NOMO-1 treated with dmso at 0.1 percent for 144 hours (cell line): ENCODE measurements around the gene ARHGAP15.

Experiments
- DNase-seq: peaks from one replicate; lab custom pipeline; 2025; ENCODE audit not compliant: unreplicated experiment; lab: John Stamatoyannopoulos, UW

Gene ARHGAP15

DNA sequence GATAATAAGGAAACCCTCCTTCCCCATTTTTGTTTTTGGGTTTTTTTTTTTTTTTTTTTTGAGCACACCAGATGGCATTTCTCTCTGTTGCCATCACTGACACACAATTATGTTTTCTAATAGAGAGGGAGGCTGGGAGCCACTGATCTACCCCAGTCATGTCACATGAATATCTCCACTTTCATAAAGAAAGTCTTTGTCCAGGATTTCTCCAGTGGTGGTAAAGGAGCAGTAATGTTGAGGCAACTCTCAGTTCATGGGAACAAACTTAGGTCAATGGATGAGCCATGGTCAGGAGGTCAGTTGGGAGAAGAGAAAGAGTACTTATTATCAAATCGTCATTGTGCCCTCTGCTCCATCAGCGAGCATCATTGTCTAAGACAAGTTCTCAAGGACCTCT lies 603.7 kb downstream of the ARHGAP15 start:
- DNase-seq, result no peak

DNA sequence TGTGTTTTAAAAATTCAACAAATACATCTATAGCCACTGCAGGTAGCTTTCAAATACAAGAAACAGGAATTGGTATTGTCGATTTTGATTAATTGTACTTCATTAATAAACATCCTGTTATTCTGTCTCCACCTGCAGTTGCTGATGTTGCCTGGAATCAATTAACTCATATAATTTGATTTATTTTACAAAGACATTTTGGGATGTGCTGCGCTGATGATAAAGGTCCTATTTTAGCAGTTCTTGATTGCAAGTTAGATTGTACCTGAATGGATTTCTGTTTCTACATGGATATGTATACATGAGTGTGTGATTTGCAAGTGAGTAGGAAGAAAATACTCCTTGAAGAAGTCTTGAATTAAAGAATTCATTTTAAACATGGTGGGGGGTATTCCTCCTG lies 605.3 kb downstream of the ARHGAP15 start:
- DNase-seq, result no peak

DNA sequence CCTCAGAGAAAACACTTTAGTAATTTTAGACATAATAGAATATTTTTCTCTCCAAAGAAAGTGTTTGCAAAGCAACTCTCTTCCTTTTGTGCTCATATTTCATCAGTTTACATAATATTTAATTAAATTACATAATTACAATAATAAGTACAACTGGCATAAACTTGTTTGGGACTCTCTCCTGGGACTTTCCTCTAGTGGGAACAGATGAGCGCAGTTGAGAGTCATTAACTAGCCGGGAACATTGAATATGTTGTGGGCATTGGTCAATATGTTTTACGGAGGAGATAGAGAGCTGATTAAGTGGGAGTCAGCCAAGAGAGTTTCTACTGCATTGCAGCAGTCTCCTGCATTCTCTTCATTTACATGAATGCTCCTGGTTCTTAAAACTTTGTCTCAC lies 607.7 kb downstream of the ARHGAP15 start:
- DNase-seq, result no peak

GRCh38 chr2:143740431-143740830 lies 611.2 kb downstream of the ARHGAP15 start:
- DNase-seq, result no peak

DNA sequence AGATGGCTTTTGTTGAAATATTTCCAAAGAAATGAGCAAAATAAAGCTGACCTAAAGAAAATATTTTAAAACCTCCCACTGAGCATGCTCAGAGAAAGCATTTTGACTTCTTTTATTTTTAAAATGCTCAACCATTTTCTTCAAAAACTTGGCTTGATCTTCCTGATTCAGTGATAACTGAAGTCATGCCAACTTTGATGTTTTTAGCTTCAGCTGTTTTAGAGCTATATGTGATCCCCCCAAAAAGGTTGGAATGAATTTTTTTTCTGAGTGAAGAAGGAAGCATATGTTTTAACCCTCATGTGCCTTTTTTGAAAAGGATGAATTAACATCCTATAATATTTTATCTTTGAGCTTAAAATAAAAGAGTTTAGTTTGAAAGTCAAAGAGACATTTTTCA lies 612.0 kb downstream of the ARHGAP15 start:
- DNase-seq, result no peak

DNA sequence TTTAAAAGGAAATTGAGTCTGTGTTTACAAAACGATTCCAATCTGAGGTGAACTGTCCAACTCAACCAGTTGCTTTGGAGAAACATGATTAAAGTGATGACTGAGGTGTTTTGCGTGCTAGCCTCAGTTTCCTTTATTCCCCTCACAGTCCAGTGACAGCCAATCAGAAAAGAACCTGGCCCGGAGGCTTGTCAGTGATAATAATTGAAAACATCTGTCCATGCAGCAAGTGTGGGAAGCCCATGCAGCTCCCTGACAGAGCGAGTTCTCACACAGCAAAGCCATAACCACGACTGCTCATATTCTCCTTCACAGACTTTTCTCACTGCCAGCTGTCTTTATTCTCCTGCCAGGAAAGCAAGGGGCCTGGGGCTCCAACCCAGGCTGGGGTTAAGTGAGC lies 613.4 kb downstream of the ARHGAP15 start:
- no peak for DNase-seq

DNA sequence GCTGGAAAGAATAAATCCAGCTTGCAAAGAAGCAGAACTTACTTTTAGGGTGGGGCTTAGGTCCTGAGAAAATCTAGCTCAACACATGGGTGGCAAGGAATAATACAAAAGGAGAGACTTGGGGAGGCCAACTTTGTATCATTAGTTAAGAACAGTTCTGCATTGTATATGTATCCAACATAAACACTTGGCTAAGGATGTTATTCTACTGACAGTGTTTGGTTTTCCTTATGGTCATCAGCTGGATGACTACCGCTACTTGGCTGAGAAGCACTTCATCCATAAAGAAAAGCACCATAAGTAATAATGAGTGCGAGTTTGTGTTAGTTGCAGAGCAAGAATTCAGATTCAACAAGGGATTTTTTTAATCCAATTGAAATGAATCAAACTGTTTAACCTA lies 614.9 kb downstream of the ARHGAP15 start:
- no peak for DNase-seq

DNA sequence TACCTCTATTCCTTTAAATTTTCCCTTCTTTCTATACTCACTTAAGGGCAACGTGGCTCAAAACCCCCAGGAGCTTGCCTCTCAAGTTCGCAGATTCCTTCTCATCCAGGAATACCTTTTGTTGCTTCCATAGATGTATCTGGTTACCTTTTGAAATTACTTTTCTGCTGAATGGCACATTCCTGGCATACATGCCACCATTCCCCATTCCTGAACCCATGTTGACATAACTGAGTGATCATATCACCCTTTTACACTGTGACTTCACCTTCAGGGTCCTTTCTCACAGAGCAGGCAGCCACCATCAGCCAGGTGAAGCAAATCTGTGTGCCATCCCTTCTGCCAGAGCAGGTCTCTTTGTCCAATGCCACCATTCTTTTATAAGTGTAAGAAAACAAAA lies 615.8 kb downstream of the ARHGAP15 start:
- no peak for DNase-seq

DNA sequence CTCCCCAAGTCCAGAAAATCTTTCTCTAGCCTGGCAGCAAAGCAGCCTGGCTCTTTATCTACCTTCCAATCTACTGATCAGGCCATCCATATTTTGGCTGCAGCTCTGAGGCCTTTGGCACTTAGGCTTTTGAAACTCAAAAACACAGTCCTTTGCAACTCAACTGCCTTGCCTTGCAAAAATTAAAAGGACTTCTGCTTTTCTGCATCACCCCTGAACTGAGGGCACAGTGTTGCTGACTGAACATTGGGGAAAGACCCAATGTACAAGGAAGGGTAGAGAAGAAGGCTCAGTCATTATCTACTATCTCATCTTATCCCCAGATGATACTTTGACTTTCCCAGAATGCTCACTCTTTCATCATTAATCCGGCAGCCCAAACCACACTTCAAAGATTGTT lies 625.5 kb downstream of the ARHGAP15 start:
- DNase-seq, result no peak

DNA sequence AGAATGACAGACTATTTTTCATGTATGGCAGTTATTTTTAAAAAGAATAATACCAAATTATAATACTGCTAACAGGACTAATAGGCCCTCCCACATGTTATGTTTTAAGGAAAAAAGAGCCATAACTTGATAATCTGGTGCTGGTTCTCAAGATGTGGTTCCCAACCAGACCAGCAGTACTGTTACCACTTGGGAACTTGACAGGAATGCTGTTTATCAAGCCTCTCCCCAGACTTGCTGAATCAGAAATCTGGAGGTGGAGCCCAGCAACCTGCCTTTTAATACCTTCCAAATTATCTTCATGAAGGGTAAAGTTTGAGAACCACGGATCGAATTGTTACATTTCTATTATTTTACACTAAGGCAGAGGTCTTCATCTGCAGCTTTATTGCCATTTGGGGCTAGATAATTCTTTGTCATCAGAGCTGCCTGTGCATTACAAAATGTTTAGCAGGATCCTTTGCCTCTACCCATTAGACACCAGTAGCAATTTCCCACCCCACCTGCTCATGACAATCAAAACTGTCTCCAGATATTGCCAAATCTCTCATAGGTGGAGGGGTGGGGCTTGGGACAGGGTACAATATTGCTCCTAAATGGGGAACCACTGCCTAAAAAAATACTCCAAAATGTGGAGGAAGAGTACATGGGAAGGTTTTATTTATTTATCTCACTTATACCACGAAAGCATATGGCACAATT lies 629.6 kb downstream of the ARHGAP15 start:
- DNase-seq, result no peak

- no peak for DNase-seq
These were observed 630.2 kb downstream of the ARHGAP15 start for GRCh38 chr2:143759455-143759854.

DNA sequence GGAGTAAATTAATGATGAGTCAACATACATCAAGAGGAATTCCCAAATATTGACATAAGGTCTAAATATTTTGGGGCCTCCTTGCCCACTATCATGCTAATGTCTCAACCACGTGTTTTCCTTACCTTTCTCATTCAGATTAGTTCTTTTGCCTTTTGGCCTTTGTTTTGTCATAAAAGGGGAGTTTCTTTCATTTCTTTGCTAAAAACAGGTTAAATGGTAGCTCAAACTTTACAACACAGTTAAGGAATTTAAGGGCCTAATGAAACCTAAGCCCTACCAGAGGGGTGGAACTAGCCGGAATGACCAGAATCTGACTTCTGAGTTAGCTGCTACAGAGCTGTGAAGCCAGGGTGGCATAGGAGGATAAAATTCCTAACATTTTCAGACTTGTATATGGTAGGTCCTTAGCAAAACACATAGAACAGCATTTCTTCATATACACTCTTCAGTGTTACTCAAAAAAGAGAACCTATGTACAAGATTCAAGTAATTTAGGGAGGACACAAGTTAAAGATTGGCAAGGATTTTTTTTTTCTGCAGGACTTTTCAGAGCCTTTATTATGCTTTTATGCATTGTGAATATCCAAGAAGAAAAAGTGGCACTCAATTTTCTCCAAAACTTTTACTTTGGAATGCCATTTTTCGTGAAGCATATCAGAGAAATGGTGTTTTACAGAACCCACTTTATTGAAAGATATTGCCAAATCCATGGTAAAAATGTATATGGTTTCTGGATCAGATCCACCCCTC lies 633.1 kb downstream of the ARHGAP15 start:
- no peak for DNase-seq

- DNase-seq, result no peak
These were observed 635.0 kb downstream of the ARHGAP15 start for GRCh38 chr2:143764261-143764660.

DNA sequence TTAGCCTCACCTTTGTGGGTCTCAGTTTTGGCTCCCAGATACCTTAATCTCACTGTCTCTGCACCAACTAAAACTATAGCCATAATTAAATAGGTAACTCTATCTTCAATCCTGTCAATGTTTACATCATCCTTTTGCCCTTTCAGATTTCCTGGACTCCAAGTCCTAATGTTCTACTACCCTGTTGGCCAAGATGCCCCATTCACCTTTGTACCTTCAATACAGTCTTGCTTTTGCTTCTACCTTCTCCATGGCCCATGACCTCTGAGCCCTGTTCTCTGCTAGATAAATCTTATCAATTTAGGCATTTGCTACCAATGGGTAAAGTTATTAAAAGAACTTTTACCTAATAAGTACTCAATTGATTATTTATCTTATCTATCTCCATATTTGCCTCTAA lies 635.5 kb downstream of the ARHGAP15 start:
- no peak for DNase-seq

DNA sequence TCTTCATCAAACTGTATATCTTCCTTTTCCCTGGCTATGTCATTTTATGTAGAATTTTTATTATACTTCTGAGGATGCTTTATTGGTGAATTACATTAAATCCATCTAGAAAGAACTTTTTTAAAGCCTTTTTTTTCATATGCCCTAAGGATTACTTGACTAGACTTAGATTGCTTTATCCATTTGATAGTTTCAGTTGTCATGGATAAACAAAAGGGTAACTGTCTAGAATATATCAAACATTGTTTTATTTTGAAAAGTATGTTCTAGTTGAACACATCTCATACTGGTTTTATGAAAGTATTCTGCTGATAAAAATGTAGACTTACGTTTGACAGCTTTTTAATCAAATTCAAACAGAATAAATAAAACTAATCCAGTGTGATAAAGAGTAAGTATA lies 639.8 kb downstream of the ARHGAP15 start:
- DNase-seq, result no peak

DNA sequence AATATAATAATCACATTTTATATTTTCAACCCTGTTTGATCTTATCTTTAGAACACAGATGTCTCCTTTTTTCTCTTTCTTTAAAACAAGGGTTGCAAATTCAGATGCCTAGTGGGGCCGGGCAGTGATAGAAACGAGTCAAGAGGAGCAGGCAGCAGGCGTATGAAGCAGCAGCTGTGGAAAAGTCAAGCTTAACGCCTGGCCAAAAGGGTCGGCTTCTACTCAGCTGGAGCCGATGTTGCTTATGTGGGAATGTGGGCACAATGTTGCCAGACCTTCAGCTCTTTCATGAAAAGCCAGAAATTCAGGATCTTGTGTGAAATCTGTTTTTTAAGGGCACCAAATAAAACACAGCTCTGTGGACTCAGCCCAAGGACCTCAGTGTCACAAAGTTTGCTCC lies 642.7 kb downstream of the ARHGAP15 start:
- no peak for DNase-seq

DNA sequence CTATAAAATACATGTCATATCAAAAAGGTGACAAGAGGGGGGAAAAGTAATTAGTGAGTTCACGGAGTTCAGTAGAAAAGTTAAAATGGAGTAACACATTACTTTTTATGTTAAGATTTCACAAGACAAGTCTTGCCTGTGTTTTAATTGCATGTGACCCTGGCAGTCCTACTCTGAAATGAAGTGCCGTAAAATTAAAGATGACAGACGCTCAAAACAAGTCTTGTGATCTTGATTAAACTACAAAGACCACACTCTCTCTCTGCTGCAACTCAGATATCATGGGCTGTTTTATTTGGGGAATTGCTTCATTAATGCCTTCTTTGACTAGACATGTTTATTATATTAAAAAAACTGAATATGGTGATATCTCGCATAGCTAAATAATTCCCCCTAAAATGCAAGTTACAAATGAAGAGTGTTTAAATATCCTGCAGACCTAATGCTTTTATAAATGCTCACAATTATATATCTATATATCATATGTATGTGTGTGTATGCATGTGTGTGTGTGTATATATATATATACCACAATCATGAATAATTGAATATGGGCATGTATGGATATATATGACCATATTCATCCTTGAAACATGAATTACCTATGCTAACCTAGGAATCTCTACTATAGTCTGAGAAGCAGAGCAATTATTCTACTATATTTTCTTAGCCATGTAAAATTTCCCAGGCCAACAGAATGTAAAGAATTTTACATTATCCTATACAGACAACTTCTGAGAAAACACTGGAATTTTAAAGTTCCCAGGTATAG lies 647.5 kb downstream of the ARHGAP15 start:
- DNase-seq, result no peak

GRCh38 chr2:143779021-143779420 lies 649.8 kb downstream of the ARHGAP15 start:
- no peak for DNase-seq

GRCh38 chr2:143786026-143786765 lies 657.0 kb downstream of the ARHGAP15 start:
- no peak for DNase-seq

DNA sequence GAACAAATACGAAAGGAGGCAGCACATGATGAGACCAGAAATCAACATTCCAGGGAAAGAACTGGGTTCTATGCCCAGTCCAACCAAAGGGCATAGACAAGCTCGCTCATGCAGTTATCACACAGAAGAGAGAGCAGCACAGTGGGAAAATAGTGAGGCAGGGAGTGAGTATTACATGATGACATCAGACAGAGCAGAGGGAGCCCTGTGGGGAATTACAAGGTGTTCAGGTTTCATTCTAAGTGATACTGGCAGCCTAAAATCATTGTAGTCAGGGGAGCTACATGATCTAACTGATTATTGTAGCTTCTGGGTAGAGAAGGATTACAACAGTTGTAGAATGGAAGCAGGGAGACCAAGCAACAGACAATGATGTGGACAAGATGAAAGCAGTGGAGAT lies 658.5 kb downstream of the ARHGAP15 start:
- DNase-seq, result no peak

DNA sequence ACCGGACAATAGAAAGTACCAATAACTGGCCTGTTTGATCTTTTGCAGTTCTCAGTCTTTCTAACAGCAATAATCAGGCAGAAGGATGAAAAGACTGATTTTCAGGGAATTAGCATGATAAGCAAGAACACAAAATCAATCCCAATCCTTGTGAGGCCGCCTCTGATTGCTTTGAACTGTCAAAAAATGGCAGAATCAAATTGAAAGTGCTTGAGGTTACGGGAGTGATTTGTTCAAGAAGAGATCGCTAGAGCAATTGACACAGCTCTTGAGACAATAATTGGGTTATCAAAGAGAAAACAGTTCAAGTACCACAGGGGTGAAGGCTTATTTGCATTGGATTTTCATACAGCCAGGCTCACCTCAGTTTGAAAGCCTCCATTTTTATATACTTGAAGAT lies 663.4 kb downstream of the ARHGAP15 start:
- no peak for DNase-seq
